Lower leg skin (tissue), 3 donors: ENCODE measurements around the gene PPP1R11.

Experiments
- POLR2A ChIP-seq, 2 donors: fragments of 450-650 bp; IDR thresholded peaks; one replicate each; pipeline ENCODE4 v1.6.1; 2016 to 2017; ENCODE audit warnings: antibody characterized with exemption in 2 of 2, mild to moderate bottlenecking in 1 of 2, moderate library complexity in 1 of 2
- TF ChIP-seq, protein P1 (sequence below), 3 donors: fragments of 450-650 bp; IDR thresholded peaks; one replicate each; pipeline ENCODE4 v1.5.1; 2016; ENCODE audit warnings: antibody characterized with exemption in 3 of 3, mild to moderate bottlenecking in 3 of 3, moderate library complexity in 2 of 3

- TF ChIP-seq, protein P1, sequence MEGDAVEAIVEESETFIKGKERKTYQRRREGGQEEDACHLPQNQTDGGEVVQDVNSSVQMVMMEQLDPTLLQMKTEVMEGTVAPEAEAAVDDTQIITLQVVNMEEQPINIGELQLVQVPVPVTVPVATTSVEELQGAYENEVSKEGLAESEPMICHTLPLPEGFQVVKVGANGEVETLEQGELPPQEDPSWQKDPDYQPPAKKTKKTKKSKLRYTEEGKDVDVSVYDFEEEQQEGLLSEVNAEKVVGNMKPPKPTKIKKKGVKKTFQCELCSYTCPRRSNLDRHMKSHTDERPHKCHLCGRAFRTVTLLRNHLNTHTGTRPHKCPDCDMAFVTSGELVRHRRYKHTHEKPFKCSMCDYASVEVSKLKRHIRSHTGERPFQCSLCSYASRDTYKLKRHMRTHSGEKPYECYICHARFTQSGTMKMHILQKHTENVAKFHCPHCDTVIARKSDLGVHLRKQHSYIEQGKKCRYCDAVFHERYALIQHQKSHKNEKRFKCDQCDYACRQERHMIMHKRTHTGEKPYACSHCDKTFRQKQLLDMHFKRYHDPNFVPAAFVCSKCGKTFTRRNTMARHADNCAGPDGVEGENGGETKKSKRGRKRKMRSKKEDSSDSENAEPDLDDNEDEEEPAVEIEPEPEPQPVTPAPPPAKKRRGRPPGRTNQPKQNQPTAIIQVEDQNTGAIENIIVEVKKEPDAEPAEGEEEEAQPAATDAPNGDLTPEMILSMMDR (IDR thresholded peaks at IDR 0.05), result no peak
- no peak for TF ChIP-seq POLR2A (IDR thresholded peaks at IDR 0.05)
Measured at GRCh38 chr6:30060606-30061091, 6.3 kb upstream of the PPP1R11 start.
